Measurements from ENCODE around the gene CD37. TPM values are rescaled to one million over a fixed set of nuclear protein-coding genes. Genes with fewer than 3 reads are reported as not detected.
A peak's percentile ranks its signal among the peaks of the same experiment; 100 is the strongest.

The CD37 gene
- total RNA-seq, 4 donors from 2014 or later, result 4.4 to 11.0 (median 7.8) TPM

DNA sequence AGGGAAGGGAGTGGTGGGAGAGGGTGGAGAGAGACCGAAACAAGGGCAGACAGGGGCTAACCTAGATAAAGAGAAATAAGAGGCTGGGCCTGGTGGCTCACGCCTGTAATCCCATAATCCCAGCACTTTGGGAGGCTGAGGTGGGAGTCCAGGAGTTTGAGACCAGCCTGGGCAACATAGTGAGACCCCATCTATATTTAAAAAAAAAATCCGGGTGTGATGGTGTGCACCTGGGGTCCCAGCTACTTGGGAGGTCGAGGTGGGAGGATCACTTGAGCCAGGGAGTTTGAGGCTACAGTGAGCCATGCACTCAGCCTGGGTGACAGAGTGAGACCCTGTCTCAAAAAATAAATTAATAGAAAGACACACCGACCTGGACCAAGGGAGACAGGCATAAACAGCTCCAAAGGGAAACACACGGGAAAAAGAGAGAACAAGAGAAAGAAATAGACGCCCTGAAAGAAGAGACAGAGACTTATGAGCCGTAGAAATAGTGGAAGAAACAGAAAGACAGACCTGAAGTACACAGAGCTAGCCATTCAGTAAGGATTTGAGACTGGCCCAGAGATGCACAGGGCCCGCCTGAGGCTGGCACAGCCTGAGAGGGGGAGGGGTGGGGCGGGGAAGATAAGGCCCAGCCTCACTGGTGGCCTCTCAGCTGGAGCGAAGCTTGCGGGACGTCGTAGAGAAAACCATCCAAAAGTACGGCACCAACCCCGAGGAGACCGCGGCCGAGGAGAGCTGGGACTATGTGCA is 2.2 kb downstream of the CD37 start:
- intact Hi-C loops (cut with DNase I; ENCODE audit: low total_unique reads), result no loop called here

DNA sequence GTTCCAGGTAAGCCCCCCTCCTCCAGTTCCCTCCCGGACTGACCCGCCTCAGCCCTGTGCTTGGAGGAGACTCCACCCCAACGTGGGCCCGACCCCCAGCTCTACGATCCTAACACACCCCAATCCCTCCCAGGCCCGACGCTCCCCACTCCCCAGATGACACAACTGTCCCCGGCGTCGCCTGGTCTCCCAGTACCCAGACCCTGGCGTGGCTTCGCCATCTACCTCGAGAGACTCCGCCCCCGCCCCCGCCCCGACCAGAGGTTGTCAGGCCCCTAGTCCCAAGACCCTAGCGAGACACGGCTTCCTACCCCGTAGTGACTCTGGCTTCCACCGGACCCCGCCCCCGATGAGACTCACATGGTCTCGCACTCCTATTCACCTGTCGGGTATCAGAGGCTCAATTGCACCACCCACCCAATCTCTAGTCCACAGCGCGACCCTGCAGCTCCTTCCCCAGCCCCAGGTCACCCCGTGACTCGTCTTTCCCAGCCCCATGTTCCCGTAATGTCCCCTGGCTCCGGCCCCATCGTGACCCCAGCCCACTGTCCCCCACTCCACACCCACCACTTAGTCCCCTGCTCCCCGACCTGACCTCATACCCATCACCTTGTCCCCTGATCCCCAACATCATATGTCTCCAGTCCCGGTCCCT is 2.9 kb downstream of the CD37 start:
- no peak for TF ChIP-seq POLR2A (IDR thresholded peaks at IDR 0.05)
- TF ChIP-seq, protein P1, sequence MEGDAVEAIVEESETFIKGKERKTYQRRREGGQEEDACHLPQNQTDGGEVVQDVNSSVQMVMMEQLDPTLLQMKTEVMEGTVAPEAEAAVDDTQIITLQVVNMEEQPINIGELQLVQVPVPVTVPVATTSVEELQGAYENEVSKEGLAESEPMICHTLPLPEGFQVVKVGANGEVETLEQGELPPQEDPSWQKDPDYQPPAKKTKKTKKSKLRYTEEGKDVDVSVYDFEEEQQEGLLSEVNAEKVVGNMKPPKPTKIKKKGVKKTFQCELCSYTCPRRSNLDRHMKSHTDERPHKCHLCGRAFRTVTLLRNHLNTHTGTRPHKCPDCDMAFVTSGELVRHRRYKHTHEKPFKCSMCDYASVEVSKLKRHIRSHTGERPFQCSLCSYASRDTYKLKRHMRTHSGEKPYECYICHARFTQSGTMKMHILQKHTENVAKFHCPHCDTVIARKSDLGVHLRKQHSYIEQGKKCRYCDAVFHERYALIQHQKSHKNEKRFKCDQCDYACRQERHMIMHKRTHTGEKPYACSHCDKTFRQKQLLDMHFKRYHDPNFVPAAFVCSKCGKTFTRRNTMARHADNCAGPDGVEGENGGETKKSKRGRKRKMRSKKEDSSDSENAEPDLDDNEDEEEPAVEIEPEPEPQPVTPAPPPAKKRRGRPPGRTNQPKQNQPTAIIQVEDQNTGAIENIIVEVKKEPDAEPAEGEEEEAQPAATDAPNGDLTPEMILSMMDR (IDR thresholded peaks at IDR 0.05), result no peak
- no peak overlapping the region for H3K27ac ChIP-seq
- intact Hi-C loops (cut with DNase I; ENCODE audit: low total_unique reads), result no loop called here
- peak overlapping the region; percentile 35 to 53 for H3K4me3 ChIP-seq
- H3K9me3 ChIP-seq, result no peaks in the 10 kb centered on the region
- H3K4me1 ChIP-seq, result peaks cover 0 to 4% of the 10 kb centered on the region in 2 donors
- H3K27me3 ChIP-seq, result no peaks in the 10 kb centered on the region
- no peaks in the 10 kb centered on the region for H3K36me3 ChIP-seq
- DNase-seq, result no peak

More for the DNA sequence above, 2.2 kb downstream of the CD37 start:
- no peak for DNase-seq
- Histone ChIP-seq H3K4me3 (no peak overlapping the region), H3K27me3 (no peaks in the 10 kb centered on the region), H3K27ac (no peak overlapping the region), H3K36me3 (no peaks in the 10 kb centered on the region), H3K9me3 (no peaks in the 10 kb centered on the region), H3K4me1 (peaks cover 0 to 4% of the 10 kb centered on the region in 2 donors)
- TF ChIP-seq, protein P1 (IDR thresholded peaks at IDR 0.05), result no peak
- no peak for TF ChIP-seq POLR2A (IDR thresholded peaks at IDR 0.05)

DNA sequence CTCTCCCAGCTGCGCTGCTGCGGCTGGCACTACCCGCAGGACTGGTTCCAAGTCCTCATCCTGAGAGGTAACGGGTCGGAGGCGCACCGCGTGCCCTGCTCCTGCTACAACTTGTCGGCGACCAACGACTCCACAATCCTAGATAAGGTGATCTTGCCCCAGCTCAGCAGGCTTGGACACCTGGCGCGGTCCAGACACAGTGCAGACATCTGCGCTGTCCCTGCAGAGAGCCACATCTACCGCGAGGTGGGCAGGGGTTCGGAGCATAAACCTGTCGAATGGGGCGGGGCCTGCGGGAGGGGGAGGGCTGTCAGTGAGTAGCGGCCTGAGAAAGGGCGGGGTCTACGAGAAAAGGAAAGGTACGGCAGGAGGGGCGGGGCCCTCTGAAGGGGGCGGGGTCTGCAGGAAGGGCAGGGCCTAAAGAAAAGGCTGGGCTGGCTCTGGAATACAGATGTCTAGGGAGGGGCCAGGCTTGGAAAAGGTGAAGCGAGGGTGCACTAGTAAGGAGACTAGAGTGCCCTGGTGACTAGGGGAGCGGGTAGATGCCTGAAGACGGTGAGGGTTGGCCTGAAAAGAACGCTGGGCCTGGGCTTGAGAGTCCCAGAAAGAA is 3.6 kb downstream of the CD37 start:
- no peaks in the 10 kb centered on the region for H3K36me3 ChIP-seq
- H3K4me3 ChIP-seq, result peak overlapping the region; percentile 35 to 53
- H3K9me3 ChIP-seq, result no peaks in the 10 kb centered on the region
- H3K27me3 ChIP-seq, result no peaks in the 10 kb centered on the region
- no peak for TF ChIP-seq POLR2A (IDR thresholded peaks at IDR 0.05)
- TF ChIP-seq, protein P1 (IDR thresholded peaks at IDR 0.05), result peak in 1 of 4 experiments; percentile 11
- H3K27ac ChIP-seq, result peak overlapping the region; percentile 70 to 85
- intact Hi-C loops (cut with DNase I; ENCODE audit: low total_unique reads), result no loop called here
- peaks cover 0 to 4% of the 10 kb centered on the region in 2 donors for H3K4me1 ChIP-seq
- DNase-seq, result peak; percentile 75 to 85

DNA sequence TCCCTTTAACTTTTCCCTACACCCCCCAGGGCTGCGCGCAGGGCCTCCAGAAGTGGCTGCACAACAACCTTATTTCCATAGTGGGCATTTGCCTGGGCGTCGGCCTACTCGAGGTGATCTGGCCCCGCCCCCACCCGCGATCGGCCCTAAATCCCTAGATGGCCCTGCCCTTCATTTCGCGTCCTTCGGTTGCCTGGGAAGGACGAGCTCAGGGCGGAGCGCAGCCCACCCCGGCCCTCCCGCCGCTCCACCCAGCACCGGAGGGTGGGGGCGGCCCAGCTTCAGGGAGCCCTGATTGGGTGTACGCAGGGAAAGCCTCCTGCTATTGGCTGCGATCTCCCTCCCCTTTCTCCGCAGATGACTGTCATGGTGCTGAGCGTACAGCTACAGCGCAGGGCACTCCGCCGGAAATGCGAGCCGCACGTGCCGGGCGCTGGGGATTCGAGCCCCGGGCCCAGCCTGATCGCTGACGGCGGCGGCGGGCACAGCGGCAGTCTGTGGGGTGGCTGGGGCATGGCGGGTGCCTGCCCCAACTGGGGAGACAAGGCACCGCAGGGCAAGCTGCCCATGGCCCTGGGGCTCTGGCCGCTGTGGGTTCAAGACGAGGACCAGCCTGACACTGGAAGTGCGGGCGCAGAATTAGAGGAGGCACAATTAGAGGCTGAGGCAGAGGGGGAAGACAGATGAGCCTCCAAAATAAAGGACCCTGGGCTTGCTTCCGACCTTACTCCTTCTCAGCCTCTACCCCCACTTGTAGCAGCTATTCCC is 4.3 kb downstream of the CD37 start:
- peak; percentile 88 to 89 for DNase-seq
- intact Hi-C loops (cut with DNase I; ENCODE audit: low total_unique reads), result no loop called here
- H3K9me3 ChIP-seq, result no peaks in the 10 kb centered on the region

More for the DNA sequence above, 4.3 kb downstream of the CD37 start:
- Histone ChIP-seq H3K27ac (peak overlapping the region; percentile 70 to 85), H3K36me3 (no peaks in the 10 kb centered on the region), H3K4me3 (peak overlapping the region; percentile 35 to 53), H3K4me1 (peaks cover 0 to 4% of the 10 kb centered on the region in 2 donors), H3K27me3 (no peaks in the 10 kb centered on the region)
- peak; percentile 56 for TF ChIP-seq POLR2A (IDR thresholded peaks at IDR 0.05)
- TF ChIP-seq, protein P1 (IDR thresholded peaks at IDR 0.05), result peak in 1 of 4 experiments; percentile 37

Data from uterus (tissue), 4 donors.